Measurements from ENCODE around the gene EZR.
A peak's percentile ranks its signal among the peaks of the same experiment; 100 is the strongest.

The EZR gene

DNA sequence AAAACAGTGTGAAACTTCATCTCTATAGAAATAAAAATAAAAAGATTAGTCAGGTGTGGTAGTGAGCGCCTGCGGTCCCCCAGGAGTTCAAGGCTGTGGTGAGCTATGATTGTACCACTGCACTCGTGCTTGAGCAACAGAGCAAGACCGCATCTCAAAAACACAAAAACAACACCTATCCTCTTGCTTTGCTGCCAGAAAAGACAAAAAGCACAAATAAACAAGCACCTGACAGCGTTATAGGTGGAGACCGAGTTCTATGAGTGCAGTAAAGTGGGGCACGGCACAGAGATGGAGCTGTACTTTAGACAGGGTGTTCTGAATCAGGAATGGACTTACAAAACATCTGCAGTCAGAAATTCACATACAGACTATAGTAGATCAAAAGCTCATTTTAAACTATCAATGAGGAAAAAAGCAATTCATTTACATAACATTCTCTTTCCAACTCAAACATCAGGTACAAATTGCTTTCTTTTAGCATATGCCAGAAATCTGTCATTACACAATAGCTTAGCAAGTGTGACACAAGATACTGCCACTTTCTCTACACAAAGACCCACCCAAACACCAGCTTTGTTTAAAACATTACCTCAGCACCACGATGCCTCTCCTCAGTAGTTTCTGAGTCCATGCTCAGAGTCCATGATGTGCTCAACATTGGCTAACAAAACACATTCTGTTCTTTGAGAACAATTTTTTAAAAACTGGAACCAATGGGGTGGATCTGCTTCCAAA is 10.1 kb downstream of the EZR start:
- Histone ChIP-seq H3K4me1 (ENCODE audit: control insufficient read depth in 5 of 5, insufficient read depth in 5 of 5, low read length in 5 of 5) (peaks cover 0 to 14% (median 0%) of the 10 kb centered on the region in 5 donors), H3K9ac (ENCODE audit: low read length in 5 of 5) (no peak overlapping the region), H3K9me3 (ENCODE audit: control insufficient read depth in 5 of 5, low read length in 5 of 5) (no peaks in the 10 kb centered on the region), H3K36me3 (ENCODE audit: control insufficient read depth in 5 of 5, insufficient read depth in 5 of 5, low read length in 5 of 5) (no peaks in the 10 kb centered on the region), H3K27ac (ENCODE audit: low read depth, low read length) (no peak overlapping the region), H3K27me3 (ENCODE audit: control insufficient read depth in 5 of 5, insufficient read depth in 4 of 5, low read length in 5 of 5) (no peaks in the 10 kb centered on the region), H3K4me3 (ENCODE audit: low read depth in 1 of 5, low read length in 5 of 5) (no peak overlapping the region)

DNA sequence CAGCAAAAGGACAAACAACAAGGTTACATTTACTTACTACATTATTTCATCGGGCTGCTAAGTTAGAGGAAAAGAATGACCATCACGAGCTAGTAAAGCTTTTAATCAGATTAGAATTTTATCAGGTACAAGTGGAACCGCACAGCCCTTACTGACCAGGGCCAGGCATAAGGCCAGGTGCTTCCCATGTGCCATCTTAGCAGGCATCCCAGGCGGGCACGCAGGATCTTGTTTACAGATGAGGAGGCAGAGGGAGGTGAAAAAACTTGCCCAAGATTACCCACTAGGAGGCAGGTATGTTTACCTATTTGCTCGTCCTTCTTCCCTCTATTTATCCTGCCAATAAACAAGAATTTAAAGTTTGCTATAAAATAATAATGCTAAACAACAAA is 10.7 kb downstream of the EZR start:
- no peaks in the 10 kb centered on the region for H3K36me3 ChIP-seq (ENCODE audit: control insufficient read depth in 5 of 5, insufficient read depth in 5 of 5, low read length in 5 of 5)
- no peaks in the 10 kb centered on the region for H3K27me3 ChIP-seq (ENCODE audit: control insufficient read depth in 5 of 5, insufficient read depth in 4 of 5, low read length in 5 of 5)
- H3K27ac ChIP-seq (ENCODE audit: low read depth, low read length): no peak overlapping the region
- H3K9me3 ChIP-seq (ENCODE audit: control insufficient read depth in 5 of 5, low read length in 5 of 5): no peaks in the 10 kb centered on the region
- H3K9ac ChIP-seq (ENCODE audit: low read length in 5 of 5): no peak overlapping the region
- no peak overlapping the region for H3K4me3 ChIP-seq (ENCODE audit: low read depth in 1 of 5, low read length in 5 of 5)
- H3K4me1 ChIP-seq (ENCODE audit: control insufficient read depth in 5 of 5, insufficient read depth in 5 of 5, low read length in 5 of 5): peaks cover 0 to 14% (median 0%) of the 10 kb centered on the region in 5 donors

DNA sequence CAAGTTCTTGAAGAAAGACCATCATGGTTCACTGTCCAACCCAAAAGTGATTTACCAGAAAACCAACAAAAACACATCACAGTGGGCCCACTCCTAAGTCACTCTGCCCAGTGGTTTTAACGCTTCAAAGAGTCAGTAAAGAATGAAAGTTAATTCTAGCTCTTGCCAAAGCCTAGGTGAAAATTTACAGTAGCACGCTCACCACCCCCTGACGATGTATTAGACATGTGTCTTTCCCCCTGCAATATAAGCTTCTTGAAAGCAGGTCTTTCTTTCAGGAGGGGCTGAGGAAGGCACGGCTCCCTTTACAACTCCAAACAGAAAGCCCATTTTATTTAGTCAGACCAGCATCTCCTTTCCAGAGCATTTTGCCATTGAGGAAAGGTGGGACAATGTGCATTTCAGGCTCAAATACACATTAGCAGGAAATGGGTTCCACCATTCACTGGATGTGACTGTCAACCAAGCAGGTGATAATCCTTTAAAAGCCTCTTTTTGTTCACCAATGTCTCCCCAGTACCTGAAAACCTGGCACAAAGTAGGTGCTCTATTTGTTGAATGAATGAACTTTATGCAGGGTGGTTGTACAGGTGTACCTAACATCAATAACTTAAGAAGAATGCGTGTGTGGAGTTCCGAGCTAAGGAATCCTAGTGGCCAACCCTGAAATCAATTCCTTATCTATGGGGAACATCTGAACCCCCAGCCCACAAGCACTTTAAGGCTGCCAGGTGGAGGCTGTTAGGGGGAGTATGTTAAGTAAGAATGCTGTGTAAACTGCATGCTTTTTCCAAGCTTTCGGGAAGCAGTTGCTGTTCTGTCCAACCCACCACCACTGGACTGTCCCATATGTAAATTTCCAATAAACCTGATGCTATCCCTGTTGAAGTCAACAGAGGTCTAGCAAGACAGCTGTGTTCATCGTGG is 11.4 kb downstream of the EZR start:
- Histone ChIP-seq H3K27me3 (ENCODE audit: control insufficient read depth in 5 of 5, insufficient read depth in 4 of 5, low read length in 5 of 5) (no peaks in the 10 kb centered on the region), H3K4me1 (ENCODE audit: control insufficient read depth in 5 of 5, insufficient read depth in 5 of 5, low read length in 5 of 5) (peaks cover 2 to 16% (median 4%) of the 10 kb centered on the region in 5 donors), H3K27ac (ENCODE audit: low read depth, low read length) (no peak overlapping the region), H3K9me3 (ENCODE audit: control insufficient read depth in 5 of 5, low read length in 5 of 5) (no peaks in the 10 kb centered on the region), H3K9ac (ENCODE audit: low read length in 5 of 5) (no peak overlapping the region), H3K4me3 (ENCODE audit: low read depth in 1 of 5, low read length in 5 of 5) (no peak overlapping the region), H3K36me3 (ENCODE audit: control insufficient read depth in 5 of 5, insufficient read depth in 5 of 5, low read length in 5 of 5) (no peaks in the 10 kb centered on the region)

DNA sequence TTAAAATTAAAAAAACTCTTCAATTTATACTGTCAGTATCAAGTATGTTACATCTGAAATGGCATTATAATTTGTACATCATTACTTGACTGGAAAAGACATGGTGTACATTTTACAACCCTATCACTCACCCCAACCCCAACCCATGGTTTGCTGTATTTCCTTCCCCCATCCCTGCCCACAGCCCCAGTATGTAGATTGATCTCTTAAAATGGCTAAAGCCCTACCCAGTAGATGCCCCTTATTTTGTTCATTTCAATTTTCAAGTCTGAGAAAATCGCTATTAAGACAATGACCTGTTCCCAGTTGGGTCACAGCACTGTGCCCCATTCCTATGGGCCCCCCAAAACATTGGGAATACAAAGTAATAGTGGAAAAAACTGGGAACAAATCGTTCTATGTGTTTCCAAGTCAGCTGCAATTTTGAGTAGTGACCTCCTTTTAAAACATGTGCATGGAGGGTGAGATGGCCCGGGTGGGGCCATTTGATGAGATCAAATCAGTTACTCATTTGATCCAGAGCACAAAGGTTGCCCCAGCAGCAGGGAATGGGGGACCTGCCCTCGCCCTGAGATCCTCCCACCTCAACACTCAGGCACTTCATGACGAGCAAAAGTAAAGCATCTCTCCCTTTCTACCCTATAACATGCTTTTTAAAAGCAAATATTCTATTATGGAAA is 13.3 kb downstream of the EZR start:
- H3K9me3 ChIP-seq (ENCODE audit: control insufficient read depth in 5 of 5, low read length in 5 of 5): no peaks in the 10 kb centered on the region
- H3K4me3 ChIP-seq (ENCODE audit: low read depth in 1 of 5, low read length in 5 of 5): no peak overlapping the region
- H3K36me3 ChIP-seq (ENCODE audit: control insufficient read depth in 5 of 5, insufficient read depth in 5 of 5, low read length in 5 of 5): peaks cover 0 to 5% (median 0%) of the 10 kb centered on the region in 5 donors
- no peak overlapping the region for H3K27ac ChIP-seq (ENCODE audit: low read depth, low read length)
- no peak overlapping the region for H3K9ac ChIP-seq (ENCODE audit: low read length in 5 of 5)
- no peaks in the 10 kb centered on the region for H3K27me3 ChIP-seq (ENCODE audit: control insufficient read depth in 5 of 5, insufficient read depth in 4 of 5, low read length in 5 of 5)
- peaks cover 2 to 20% (median 5%) of the 10 kb centered on the region in 5 donors for H3K4me1 ChIP-seq (ENCODE audit: control insufficient read depth in 5 of 5, insufficient read depth in 5 of 5, low read length in 5 of 5)

DNA sequence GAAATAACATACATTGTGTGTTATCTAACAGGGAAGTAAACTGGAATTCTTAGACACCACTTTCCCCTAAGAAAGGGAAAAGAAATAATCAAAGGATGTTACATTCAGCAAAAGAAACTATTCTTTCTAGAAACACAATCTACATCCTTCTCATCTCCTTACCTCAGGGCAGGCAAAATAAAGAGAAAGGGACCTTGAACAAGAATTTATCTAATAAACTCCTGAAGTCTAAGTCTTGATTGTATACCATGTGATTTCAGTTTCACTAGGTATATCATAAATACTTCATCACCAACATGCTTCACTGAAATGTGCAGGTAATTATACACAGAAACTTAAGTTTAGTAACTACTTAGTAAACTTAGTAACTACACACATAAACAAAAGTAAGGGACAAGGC is 15.0 kb downstream of the EZR start:
- H3K9me3 ChIP-seq (ENCODE audit: control insufficient read depth in 5 of 5, low read length in 5 of 5): no peaks in the 10 kb centered on the region
- H3K27me3 ChIP-seq (ENCODE audit: control insufficient read depth in 5 of 5, insufficient read depth in 4 of 5, low read length in 5 of 5): no peaks in the 10 kb centered on the region
- H3K27ac ChIP-seq (ENCODE audit: low read depth, low read length): no peak overlapping the region
- peaks cover 0 to 5% (median 0%) of the 10 kb centered on the region in 5 donors for H3K36me3 ChIP-seq (ENCODE audit: control insufficient read depth in 5 of 5, insufficient read depth in 5 of 5, low read length in 5 of 5)
- H3K9ac ChIP-seq (ENCODE audit: low read length in 5 of 5): peak overlapping the region in 1 of 5 donors; percentile 33
- H3K4me3 ChIP-seq (ENCODE audit: low read depth in 1 of 5, low read length in 5 of 5): peak overlapping the region in 2 of 5 donors; percentile 32 to 37
- peaks cover 3 to 27% (median 10%) of the 10 kb centered on the region in 5 donors for H3K4me1 ChIP-seq (ENCODE audit: control insufficient read depth in 5 of 5, insufficient read depth in 5 of 5, low read length in 5 of 5)

DNA sequence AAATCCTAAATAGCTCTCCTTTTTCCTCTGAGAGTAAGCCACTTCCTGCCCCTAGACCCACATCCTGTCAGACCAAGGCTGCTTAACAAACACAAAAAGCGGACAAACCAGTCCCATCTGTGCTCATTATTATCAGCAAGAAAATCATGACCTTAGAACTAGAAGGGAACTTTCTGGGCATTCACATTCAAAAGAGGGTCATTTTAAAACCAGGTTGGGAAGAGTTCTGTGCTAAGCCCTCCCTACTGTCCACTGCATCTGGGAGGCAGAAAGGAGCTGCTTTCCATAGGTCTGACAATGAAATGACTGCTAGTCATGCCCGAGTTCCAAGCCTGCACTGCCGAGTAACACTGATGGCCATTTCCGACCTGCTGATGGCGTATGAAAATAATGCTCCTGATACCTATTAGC is 15.4 kb downstream of the EZR start:
- no peak overlapping the region for H3K27ac ChIP-seq (ENCODE audit: low read depth, low read length)
- peaks cover 3 to 31% (median 13%) of the 10 kb centered on the region in 5 donors for H3K4me1 ChIP-seq (ENCODE audit: control insufficient read depth in 5 of 5, insufficient read depth in 5 of 5, low read length in 5 of 5)
- no peaks in the 10 kb centered on the region for H3K27me3 ChIP-seq (ENCODE audit: control insufficient read depth in 5 of 5, insufficient read depth in 4 of 5, low read length in 5 of 5)
- H3K9ac ChIP-seq (ENCODE audit: low read length in 5 of 5): peak overlapping the region in 1 of 5 donors; percentile 33
- peaks cover 0 to 5% (median 0%) of the 10 kb centered on the region in 5 donors for H3K36me3 ChIP-seq (ENCODE audit: control insufficient read depth in 5 of 5, insufficient read depth in 5 of 5, low read length in 5 of 5)
- peak overlapping the region in 4 of 5 donors; percentile 9 to 37 (median 28) for H3K4me3 ChIP-seq (ENCODE audit: low read depth in 1 of 5, low read length in 5 of 5)
- H3K9me3 ChIP-seq (ENCODE audit: control insufficient read depth in 5 of 5, low read length in 5 of 5): no peaks in the 10 kb centered on the region

DNA sequence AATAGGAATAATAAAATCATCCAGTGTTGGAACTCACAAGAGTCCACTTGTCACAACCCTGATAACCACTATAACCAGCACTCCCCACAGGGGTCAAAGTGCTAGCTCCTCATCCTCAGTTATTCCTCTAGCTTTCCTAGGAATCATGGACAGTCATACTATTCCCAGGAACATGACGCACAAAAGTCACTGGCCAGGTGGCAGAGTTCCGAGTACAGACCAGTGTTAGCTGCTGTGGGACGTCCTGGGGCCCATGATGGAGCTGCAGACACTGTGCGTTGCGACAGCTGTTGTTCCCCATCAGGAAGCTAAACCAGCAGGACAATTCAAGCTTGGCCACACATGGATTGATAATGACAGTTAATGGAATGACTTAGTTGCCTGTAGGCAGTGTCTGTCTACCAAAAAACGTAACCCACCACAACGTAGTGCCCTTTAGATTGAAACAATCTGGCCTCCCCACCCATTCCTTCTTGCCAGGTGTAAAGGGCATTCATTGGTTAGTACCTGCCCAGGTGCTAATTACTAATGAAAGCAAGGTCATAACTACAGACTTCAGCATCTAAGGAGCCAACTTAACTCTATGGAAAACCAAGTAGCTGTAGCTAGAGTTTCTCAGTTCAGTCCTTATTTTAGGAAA is 17.4 kb downstream of the EZR start:
- no peaks in the 10 kb centered on the region for H3K9me3 ChIP-seq (ENCODE audit: control insufficient read depth in 5 of 5, low read length in 5 of 5)
- H3K36me3 ChIP-seq (ENCODE audit: control insufficient read depth in 5 of 5, insufficient read depth in 5 of 5, low read length in 5 of 5): peaks cover 0 to 5% (median 0%) of the 10 kb centered on the region in 5 donors
- H3K9ac ChIP-seq (ENCODE audit: low read length in 5 of 5): no peak overlapping the region
- H3K4me1 ChIP-seq (ENCODE audit: control insufficient read depth in 5 of 5, insufficient read depth in 5 of 5, low read length in 5 of 5): peaks cover 3 to 44% (median 31%) of the 10 kb centered on the region in 5 donors
- no peak overlapping the region for H3K4me3 ChIP-seq (ENCODE audit: low read depth in 1 of 5, low read length in 5 of 5)
- no peaks in the 10 kb centered on the region for H3K27me3 ChIP-seq (ENCODE audit: control insufficient read depth in 5 of 5, insufficient read depth in 4 of 5, low read length in 5 of 5)
- no peak overlapping the region for H3K27ac ChIP-seq (ENCODE audit: low read depth, low read length)

DNA sequence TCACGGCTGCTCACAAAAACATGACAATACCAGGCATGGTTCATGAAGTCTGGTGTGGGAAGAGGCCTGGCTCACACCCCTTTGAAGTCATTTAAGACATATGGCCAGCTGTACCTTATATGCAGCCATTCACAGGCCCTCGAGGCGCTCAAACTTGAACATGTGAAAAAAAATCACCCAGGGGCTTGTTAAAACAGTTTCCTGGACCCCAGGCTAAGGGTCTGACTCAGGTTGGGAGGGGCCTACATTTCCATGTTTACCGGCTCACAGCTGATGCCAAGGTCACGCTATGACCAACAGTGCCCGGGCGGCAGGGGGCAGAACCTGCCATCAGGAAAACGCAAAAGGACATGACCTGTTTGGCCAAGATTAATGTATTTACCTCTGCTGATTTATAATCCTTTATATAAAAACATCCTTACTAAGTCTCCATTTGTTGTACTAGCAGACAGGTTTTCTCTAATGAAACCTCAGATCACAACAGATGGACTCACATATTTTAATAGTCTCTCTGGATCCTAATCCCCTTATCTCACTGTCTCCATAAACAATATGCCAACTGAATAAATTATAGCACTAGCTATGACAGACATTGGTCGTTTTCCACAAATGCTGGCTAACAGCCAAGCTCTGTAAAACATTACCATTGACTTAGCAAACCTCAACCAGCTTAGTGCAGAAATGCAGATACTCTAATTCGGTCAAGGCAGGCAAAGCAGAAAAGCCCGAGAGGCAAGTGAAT is 19.9 kb downstream of the EZR start:
- H3K27me3 ChIP-seq (ENCODE audit: control insufficient read depth in 5 of 5, insufficient read depth in 4 of 5, low read length in 5 of 5): no peaks in the 10 kb centered on the region
- no peak overlapping the region for H3K4me3 ChIP-seq (ENCODE audit: low read depth in 1 of 5, low read length in 5 of 5)
- no peak overlapping the region for H3K27ac ChIP-seq (ENCODE audit: low read depth, low read length)
- peaks cover 3 to 42% (median 31%) of the 10 kb centered on the region in 5 donors for H3K4me1 ChIP-seq (ENCODE audit: control insufficient read depth in 5 of 5, insufficient read depth in 5 of 5, low read length in 5 of 5)
- H3K36me3 ChIP-seq (ENCODE audit: control insufficient read depth in 5 of 5, insufficient read depth in 5 of 5, low read length in 5 of 5): peaks cover 0 to 5% (median 0%) of the 10 kb centered on the region in 5 donors
- no peaks in the 10 kb centered on the region for H3K9me3 ChIP-seq (ENCODE audit: control insufficient read depth in 5 of 5, low read length in 5 of 5)
- H3K9ac ChIP-seq (ENCODE audit: low read length in 5 of 5): no peak overlapping the region

DNA sequence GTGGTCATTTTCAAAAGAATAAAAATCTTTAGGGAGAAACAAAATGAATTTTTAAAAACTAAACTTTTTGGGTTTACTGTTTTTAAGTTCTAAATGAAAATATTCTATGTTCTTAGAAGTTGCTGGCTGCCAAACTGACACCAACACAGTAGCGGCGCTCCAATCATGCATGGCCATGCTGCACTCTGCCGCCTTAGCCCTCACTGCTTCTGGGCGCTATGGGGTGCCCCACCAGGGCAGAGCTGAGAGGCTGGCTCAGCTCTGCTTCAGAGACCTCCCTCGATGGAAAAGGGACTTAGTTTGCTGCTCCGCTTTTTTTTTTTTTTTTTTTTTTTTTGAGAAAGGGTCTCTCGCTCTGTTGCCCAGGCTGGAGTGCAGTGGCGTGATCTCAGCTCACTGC is 20.9 kb downstream of the EZR start:
- H3K36me3 ChIP-seq (ENCODE audit: control insufficient read depth in 5 of 5, insufficient read depth in 5 of 5, low read length in 5 of 5): peaks cover 0 to 5% (median 0%) of the 10 kb centered on the region in 5 donors
- H3K4me3 ChIP-seq (ENCODE audit: low read depth in 1 of 5, low read length in 5 of 5): no peak overlapping the region
- H3K4me1 ChIP-seq (ENCODE audit: control insufficient read depth in 5 of 5, insufficient read depth in 5 of 5, low read length in 5 of 5): peaks cover 3 to 36% (median 31%) of the 10 kb centered on the region in 5 donors
- no peaks in the 10 kb centered on the region for H3K27me3 ChIP-seq (ENCODE audit: control insufficient read depth in 5 of 5, insufficient read depth in 4 of 5, low read length in 5 of 5)
- peak overlapping the region; percentile 51 for H3K27ac ChIP-seq (ENCODE audit: low read depth, low read length)
- no peak overlapping the region for H3K9ac ChIP-seq (ENCODE audit: low read length in 5 of 5)
- H3K9me3 ChIP-seq (ENCODE audit: control insufficient read depth in 5 of 5, low read length in 5 of 5): no peaks in the 10 kb centered on the region

Measured in subcutaneous abdominal adipose tissue (tissue), 5 donors.